DOHH2 (cell line): ENCODE results near the gene COL2A1.

Source experiments
- H3F3A ChIP-seq: fragments of 200-600 bp; sonication (generic), shearing (Covaris generic); 2 replicates; pipeline ENCODE4 v1.6.0; 2016; ENCODE audit warnings: antibody characterized with exemption, mild to moderate bottlenecking; ENCODE audit not compliant: control insufficient read depth, insufficient read depth
- H3K27ac ChIP-seq: fragments of 200-600 bp; sonication (generic); 2 replicates; pipeline ENCODE4 v1.5.1; 2014; ENCODE audit warnings: low read depth, mild to moderate bottlenecking, low read length, moderate library complexity
- H3K27me3 ChIP-seq: fragments of 200-600 bp; sonication (generic); 2 replicates; pipeline ENCODE4 v1.6.1; 2014; ENCODE audit warnings: mild to moderate bottlenecking, low read length, mixed read lengths; ENCODE audit not compliant: control insufficient read depth
- H3K36me3 ChIP-seq: fragments of 200-600 bp; sonication (generic); 2 replicates; pipeline ENCODE4 v1.6.1; 2014; ENCODE audit warnings: mild to moderate bottlenecking, low read length, moderate library complexity, mixed read lengths; ENCODE audit not compliant: control insufficient read depth
- H3K4me1 ChIP-seq: fragments of 200-600 bp; sonication (generic); 2 replicates; pipeline ENCODE4 v1.6.1; 2014; ENCODE audit warnings: mild to moderate bottlenecking, low read length, mixed read lengths; ENCODE audit not compliant: control insufficient read depth
- H3K4me2 ChIP-seq: fragments of 200-600 bp; sonication (generic); 2 replicates; pipeline ENCODE4 v1.6.0; 2014; ENCODE audit warnings: mild to moderate bottlenecking, low read length, moderate library complexity
- H3K4me3 ChIP-seq: fragments of 200-600 bp; sonication (generic); 2 replicates; pipeline ENCODE4 v1.5.1; 2014; ENCODE audit warnings: mild to moderate bottlenecking, low read length, mixed read lengths
- H3K79me2 ChIP-seq: fragments of 200-600 bp; sonication (generic); 2 replicates; pipeline ENCODE4 v1.6.1; 2014; ENCODE audit warnings: mild to moderate bottlenecking, low read length, mixed read lengths; ENCODE audit not compliant: control insufficient read depth
- H3K9me2 ChIP-seq: fragments of 200-600 bp; sonication (generic); replicated peaks from 2 replicates; pipeline ENCODE4 v1.6.1; 2014; ENCODE audit warnings: mild to moderate bottlenecking, low read length, mixed read lengths; ENCODE audit not compliant: control insufficient read depth
- H3K9me3 ChIP-seq: fragments of 200-600 bp; sonication (generic); 2 replicates; pipeline ENCODE4 v1.6.1; 2014; ENCODE audit warnings: antibody characterized with exemption, low read length, mixed read lengths; ENCODE audit not compliant: control insufficient read depth, insufficient read depth
- H4K20me1 ChIP-seq: fragments of 200-600 bp; sonication (generic); 2 replicates; pipeline ENCODE4 v1.6.0; 2014; ENCODE audit warnings: low read depth, mild to moderate bottlenecking, antibody characterized with exemption, low read length, moderate library complexity; ENCODE audit not compliant: control insufficient read depth, insufficient read depth
- CTCF ChIP-seq: fragments of 200-600 bp; sonication (generic); IDR thresholded peaks from one replicate; pipeline ENCODE4 v1.5.1; 2014; ENCODE audit warnings: antibody characterized with exemption, mild to moderate bottlenecking, low read depth, low read length; ENCODE audit not compliant: poor library complexity, severe bottlenecking
- EZH2phosphoT487 ChIP-seq: fragments of 200-600 bp; sonication (generic); IDR thresholded peaks from 2 replicates; pipeline ENCODE4 v1.6.1; 2017; ENCODE audit warnings: borderline replicate concordance, mild to moderate bottlenecking, antibody characterized with exemption, low read length, moderate library complexity, mixed read lengths

Gene COL2A1

DNA sequence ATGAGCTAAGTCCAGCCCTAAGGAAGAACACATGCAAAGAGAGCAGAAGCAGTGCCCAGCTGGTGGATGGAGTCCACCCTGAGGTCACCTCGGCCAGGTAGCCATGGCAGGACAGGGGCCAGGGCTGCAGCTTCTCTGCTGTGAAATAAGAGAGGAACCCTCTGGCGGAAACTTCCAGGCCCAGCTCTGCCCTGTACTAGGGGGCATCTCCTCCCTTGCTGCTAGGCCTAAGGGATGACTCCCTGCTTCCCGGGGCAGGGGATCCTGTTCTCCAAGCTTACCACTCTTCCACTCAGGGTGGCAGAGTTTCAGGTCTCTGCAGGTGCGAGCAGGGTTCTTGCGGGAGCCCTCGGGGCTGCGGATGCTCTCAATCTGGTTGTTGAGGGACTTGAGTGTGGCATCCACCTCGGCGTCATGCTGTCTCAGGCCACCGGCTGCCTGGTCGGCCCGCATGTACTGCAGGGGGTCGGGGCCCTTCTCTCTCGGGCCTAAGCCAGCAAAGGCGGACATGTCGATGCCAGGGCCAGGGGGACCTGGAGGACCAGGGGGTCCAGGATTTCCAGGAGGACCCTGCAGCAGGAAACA is 29.1 kb downstream of the COL2A1 start:
- Histone ChIP-seq H3K79me2 (no peaks in the 10 kb centered on the region), H3K9me3 (no peaks in the 10 kb centered on the region), H3K27ac (no peak overlapping the region), H4K20me1 (no peaks in the 10 kb centered on the region), H3K36me3 (peaks cover under 1% of the 10 kb centered on the region), H3K9me2 (no peaks in the 10 kb centered on the region), H3K4me3 (no peak overlapping the region), H3K27me3 (peaks cover 4% of the 10 kb centered on the region; the same call in 1 of the 2 replicates), H3K4me2 (no peak overlapping the region), H3F3A (no peaks in the 10 kb centered on the region), H3K4me1 (no peaks in the 10 kb centered on the region)
- no peak for TF ChIP-seq EZH2phosphoT487
- no peak for TF ChIP-seq CTCF

DNA sequence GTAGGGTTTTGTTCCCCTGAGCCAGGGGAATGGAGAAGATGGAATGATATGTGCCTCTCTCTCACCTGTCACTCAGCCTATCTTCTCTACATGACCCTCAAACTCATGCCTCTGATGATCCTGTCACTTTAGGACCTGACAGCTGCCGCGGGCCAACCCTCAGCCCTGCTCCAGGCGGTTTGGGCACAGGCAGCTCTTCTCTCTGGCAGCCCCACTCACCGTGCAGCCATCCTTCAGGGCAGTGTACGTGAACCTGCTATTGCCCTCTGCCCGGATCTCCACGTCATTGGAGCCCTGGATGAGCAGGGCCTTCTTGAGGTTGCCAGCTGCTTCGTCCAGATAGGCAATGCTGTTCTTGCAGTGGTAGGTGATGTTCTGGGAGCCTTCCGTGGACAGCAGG is 30.4 kb downstream of the COL2A1 start:
- H3K36me3 ChIP-seq: peaks cover 13% of the 10 kb centered on the region
- H4K20me1 ChIP-seq: no peaks in the 10 kb centered on the region
- no peak overlapping the region for H3K4me3 ChIP-seq
- H3K9me2 ChIP-seq: no peaks in the 10 kb centered on the region
- no peak for TF ChIP-seq EZH2phosphoT487
- peaks cover under 1% of the 10 kb centered on the region; the same call in 1 of the 2 replicates for H3K27me3 ChIP-seq
- H3K9me3 ChIP-seq: no peaks in the 10 kb centered on the region
- H3F3A ChIP-seq: peaks cover 8% of the 10 kb centered on the region
- no peak overlapping the region for H3K4me2 ChIP-seq
- no peak overlapping the region for H3K27ac ChIP-seq
- H3K4me1 ChIP-seq: no peaks in the 10 kb centered on the region
- H3K79me2 ChIP-seq: no peaks in the 10 kb centered on the region

DNA sequence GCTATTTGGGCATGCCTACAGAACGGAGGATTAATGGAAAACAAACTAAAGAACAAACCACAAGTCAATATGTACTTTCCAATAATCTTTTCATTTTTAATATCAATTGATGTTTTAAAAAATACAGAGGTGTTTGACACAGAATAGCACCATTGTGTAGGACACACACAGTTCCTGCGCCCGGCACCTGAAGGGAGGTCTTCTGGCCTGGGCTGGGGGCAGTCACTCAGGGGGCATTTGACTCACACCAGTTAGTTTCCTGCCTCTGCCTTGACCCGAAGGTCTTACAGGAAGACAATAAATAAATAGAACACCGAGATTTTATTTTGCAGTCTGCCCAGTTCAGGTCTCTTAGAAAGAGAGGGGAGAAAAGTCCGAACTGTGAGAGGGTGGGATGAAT is 31.4 kb downstream of the COL2A1 start:
- Histone ChIP-seq H3K9me2 (no peaks in the 10 kb centered on the region), H3K79me2 (no peaks in the 10 kb centered on the region), H4K20me1 (no peaks in the 10 kb centered on the region), H3K4me1 (no peaks in the 10 kb centered on the region), H3K4me2 (no peak overlapping the region), H3F3A (peaks cover 11% of the 10 kb centered on the region), H3K27ac (no peak overlapping the region), H3K9me3 (no peaks in the 10 kb centered on the region), H3K4me3 (no peak overlapping the region), H3K36me3 (peaks cover 23% of the 10 kb centered on the region), H3K27me3 (no peaks in the 10 kb centered on the region)
- TF ChIP-seq CTCF (no peak), EZH2phosphoT487 (no peak)

GRCh38 chr12:47970843-47971242 is 33.4 kb downstream of the COL2A1 start:
- Histone ChIP-seq H3K9me3 (no peaks in the 10 kb centered on the region), H3K27ac (no peak overlapping the region), H3K27me3 (no peaks in the 10 kb centered on the region), H3K4me1 (peaks cover 7% of the 10 kb centered on the region), H3K4me3 (no peak overlapping the region), H4K20me1 (no peaks in the 10 kb centered on the region), H3F3A (peaks cover 11% of the 10 kb centered on the region), H3K36me3 (peaks cover 43% of the 10 kb centered on the region), H3K4me2 (no peak overlapping the region), H3K79me2 (peaks cover 2% of the 10 kb centered on the region; the same call in 1 of the 2 replicates), H3K9me2 (no peaks in the 10 kb centered on the region)
- TF ChIP-seq CTCF: no peak
- TF ChIP-seq EZH2phosphoT487: no peak
